ENCODE measurements around the gene VIPR2. TPM values are rescaled to one million over a fixed set of nuclear protein-coding genes. Genes with fewer than 3 reads are reported as not detected.

VIPR2 gene
- total and polyA plus RNA-seq, 3 donors from 2014 or later = 2.5 to 5.3 (median 4.9) TPM

GRCh38 chr7:159108941-159109652 is 35.6 kb downstream of the VIPR2 start:
- DNase-seq = no peak
- WGBS, 2 donors = 55 to 69% methylated on average over 5 to 9 of the region's 9 CpGs
- no peak for TF ChIP-seq POLR2A (IDR thresholded peaks at IDR 0.05)
- no peak for TF ChIP-seq CTCF (IDR thresholded peaks at IDR 0.05)

GRCh38 chr7:159108491-159108890 is 36.2 kb downstream of the VIPR2 start:
- Histone ChIP-seq H3K27me3 (no peaks in the 10 kb centered on the region), H3K4me1 (peaks cover 3% of the 10 kb centered on the region), H3K4me3 (no peak overlapping the region), H3K9me3 (no peaks in the 10 kb centered on the region), H3K36me3 (ENCODE audit: low read depth, missing control alignments) (no peaks in the 10 kb centered on the region), H3K27ac (no peak overlapping the region)
- intact Hi-C loops (cut with DNase I; ENCODE audit: low total_unique reads) = no loop called here
- WGBS, 2 donors = 74% methylated on average over 2 of the region's 2 CpGs; no CpG with 5 or more reads in 1 of the 2 donors
- TF ChIP-seq POLR2A (IDR thresholded peaks at IDR 0.05) (no peak), CTCF (IDR thresholded peaks at IDR 0.05) (no peak)
- DNase-seq = no peak

More at GRCh38 chr7:159108941-159109652, 35.6 kb downstream of the VIPR2 start:
- Histone ChIP-seq H3K9me3 (no peaks in the 10 kb centered on the region), H3K27me3 (no peaks in the 10 kb centered on the region), H3K4me1 (peaks cover 3% of the 10 kb centered on the region), H3K36me3 (ENCODE audit: low read depth, missing control alignments) (no peaks in the 10 kb centered on the region), H3K4me3 (no peak overlapping the region), H3K27ac (no peak overlapping the region)
- intact Hi-C loops (cut with DNase I; ENCODE audit: low total_unique reads) = no loop called here

GRCh38 chr7:159107161-159107892 is 37.3 kb downstream of the VIPR2 start:
- intact Hi-C loops (cut with DNase I; ENCODE audit: low total_unique reads) = no loop called here
- Histone ChIP-seq H3K27ac (no peak overlapping the region), H3K4me3 (no peak overlapping the region), H3K9me3 (no peaks in the 10 kb centered on the region), H3K36me3 (ENCODE audit: low read depth, missing control alignments) (no peaks in the 10 kb centered on the region), H3K4me1 (peaks cover 3% of the 10 kb centered on the region), H3K27me3 (no peaks in the 10 kb centered on the region)
- no peak for DNase-seq
- TF ChIP-seq POLR2A (IDR thresholded peaks at IDR 0.05) = no peak
- TF ChIP-seq CTCF (IDR thresholded peaks at IDR 0.05) = no peak
- 86 to 97% methylated on average over 6 to 13 of the region's 13 CpGs for WGBS, 2 donors

- Histone ChIP-seq H3K27me3 (no peaks in the 10 kb centered on the region), H3K9me3 (no peaks in the 10 kb centered on the region), H3K36me3 (ENCODE audit: low read depth, missing control alignments) (no peaks in the 10 kb centered on the region), H3K4me3 (no peak overlapping the region), H3K27ac (no peak overlapping the region), H3K4me1 (peaks cover 3% of the 10 kb centered on the region)
- intact Hi-C loops (cut with DNase I; ENCODE audit: low total_unique reads) = no loop called here
- no peak for TF ChIP-seq CTCF (IDR thresholded peaks at IDR 0.05)
- TF ChIP-seq POLR2A (IDR thresholded peaks at IDR 0.05) = no peak
- DNase-seq = no peak
- WGBS, 2 donors = 79 to 84% methylated on average over 10 to 13 of the region's 13 CpGs
Measured at GRCh38 chr7:159105832-159106811, 38.5 kb downstream of the VIPR2 start.
